CD8-positive, alpha-beta memory T cell (primary cell): ENCODE measurements around the gene TP53I3. TPM values are rescaled to one million over a fixed set of nuclear protein-coding genes. Genes with fewer than 3 reads are reported as not detected.
"Not testable (repeated sequence)": the region's sequence is repeated elsewhere in the genome, so short reads cannot be mapped to it uniquely, and the experiment has no call there.

Experiments
- CTCF ChIA-PET: fragments of 350-600 bp; sonication (Branson Sonifier 250); formaldehyde crosslinking; loops from one replicate; lab custom pipeline; 2021; ENCODE audit warnings: antibody characterized with exemption; lab: Charles Lee
- POLR2A ChIA-PET: fragments of 350-600 bp; sonication (Branson Sonifier 250); formaldehyde crosslinking; loops from one replicate; lab custom pipeline; 2021; ENCODE audit warnings: antibody characterized with exemption; lab: Charles Lee
- DNase-seq, 5 donors: peaks; one replicate each; pipeline versions ENCODE4 v3.0.0 to v3.0.0-alpha.2; 2020 to 2022; ENCODE audit warnings: mixed read lengths in 1 of 5
- H3K27ac ChIP-seq: one replicate; pipeline ENCODE4 v1.7.0; 2013; ENCODE audit warnings: low read depth, mild to moderate bottlenecking, low read length, moderate library complexity
- H3K27me3 ChIP-seq: 2 replicates; pipeline ENCODE4 v1.7.0; 2013; ENCODE audit warnings: low read length, mild to moderate bottlenecking; ENCODE audit not compliant: insufficient read depth, poor library complexity, severe bottlenecking
- H3K36me3 ChIP-seq: 2 replicates; pipeline ENCODE4 v1.7.0; 2013; ENCODE audit warnings: mild to moderate bottlenecking, low read length, moderate library complexity; ENCODE audit not compliant: insufficient read depth
- H3K4me1 ChIP-seq: 2 replicates; pipeline ENCODE4 v1.7.0; 2013; ENCODE audit warnings: mild to moderate bottlenecking, low read length, moderate library complexity; ENCODE audit not compliant: insufficient read depth
- H3K4me3 ChIP-seq: 2 replicates; pipeline ENCODE4 v1.7.0; 2013; ENCODE audit warnings: mild to moderate bottlenecking, low read length
- H3K9me3 ChIP-seq: 2 replicates; pipeline ENCODE4 v1.7.0; 2013; ENCODE audit warnings: mild to moderate bottlenecking, low read length
- H3K27ac Mint-ChIP-seq, 8 donors: one replicate each; pipeline ENCODE4 v1.8.0; 2020 to 2021; ENCODE audit warnings: mixed read lengths in 8 of 8, mild to moderate bottlenecking in 6 of 8, inconsistent platforms in 3 of 8, moderate library complexity in 3 of 8
- H3K27me3 Mint-ChIP-seq, 2 donors: one replicate each; pipeline ENCODE4 v1.8.0; 2020 to 2021; ENCODE audit warnings: mixed read lengths in 2 of 2, mild to moderate bottlenecking in 1 of 2, moderate library complexity in 1 of 2
- H3K36me3 Mint-ChIP-seq, 3 donors: one replicate each; pipeline ENCODE4 v1.8.0; 2020 to 2021; ENCODE audit warnings: mixed read lengths in 3 of 3, inconsistent platforms in 1 of 3, mild to moderate bottlenecking in 1 of 3
- H3K4me1 Mint-ChIP-seq, 3 donors: one replicate each; pipeline ENCODE4 v1.8.0; 2020 to 2021; ENCODE audit warnings: mixed read lengths in 3 of 3, inconsistent platforms in 1 of 3, mild to moderate bottlenecking in 1 of 3
- H3K4me3 Mint-ChIP-seq, 7 donors: one replicate each; pipeline ENCODE4 v1.8.0; 2020 to 2021; ENCODE audit warnings: mixed read lengths in 7 of 7, mild to moderate bottlenecking in 6 of 7, moderate library complexity in 4 of 7, inconsistent platforms in 2 of 7
- H3K9me3 Mint-ChIP-seq, 5 donors: one replicate each; pipeline ENCODE4 v1.8.0; 2020 to 2022; ENCODE audit warnings: mixed read lengths in 5 of 5, mild to moderate bottlenecking in 3 of 5, moderate library complexity in 2 of 5, inconsistent platforms in 1 of 5
- polyA plus RNA-seq: library from polyadenylated mRNA; unstranded; fragments of 300-500 nt; fragmentation: Illumina TruSeq; gene quantifications from one replicate; pipeline ENCODE4 v1.2.3, GENCODE V29; 2021
- total RNA-seq, 2 experiments: library from RNA; stranded (reverse); gene quantifications; one replicate each; pipeline ENCODE4 v1.2.3, GENCODE V29; 2021

TP53I3 gene
- total and polyA plus RNA-seq, 3 experiments from 2014 or later: 3.9 to 4.3 TPM; not detected in 1

DNA sequence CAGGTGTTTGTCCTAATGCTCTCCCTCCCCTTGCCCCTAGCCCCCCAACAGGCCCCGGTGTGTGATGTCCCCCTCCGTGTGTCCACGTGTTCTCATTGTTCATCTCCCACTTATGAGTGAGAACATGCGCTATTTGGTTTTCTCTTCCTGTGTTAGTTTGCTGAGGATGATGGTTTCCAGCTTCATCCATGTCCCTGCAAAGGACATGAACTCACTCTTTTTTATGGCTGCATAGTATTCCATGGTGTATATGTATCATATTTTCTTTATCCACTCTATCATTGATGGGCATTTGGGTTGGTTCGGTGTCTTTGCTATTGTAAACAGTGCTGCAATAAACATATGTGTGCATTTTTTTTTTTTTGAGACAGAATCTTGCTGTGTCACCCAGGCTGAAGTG, 8.6 kb upstream of the TP53I3 start:
- DNase-seq, H3K27me3 Mint-ChIP-seq, H3K9me3 ChIP-seq, POLR2A ChIA-PET, H3K4me1 ChIP-seq, H3K27me3 ChIP-seq, H3K36me3 ChIP-seq, H3K4me3 Mint-ChIP-seq, H3K27ac ChIP-seq, H3K27ac Mint-ChIP-seq, H3K4me1 Mint-ChIP-seq, H3K9me3 Mint-ChIP-seq, H3K4me3 ChIP-seq: not testable (repeated sequence)
- CTCF ChIA-PET: interaction anchor here (1.4 kb wide), 1 partner anchor 9 kb away, joined by 3 read pairs; the partner anchor contains the start of gene TP53I3
- H3K36me3 Mint-ChIP-seq: peaks cover 6 to 34% (median 17%) of the 10 kb centered on the region in 3 donors

DNA sequence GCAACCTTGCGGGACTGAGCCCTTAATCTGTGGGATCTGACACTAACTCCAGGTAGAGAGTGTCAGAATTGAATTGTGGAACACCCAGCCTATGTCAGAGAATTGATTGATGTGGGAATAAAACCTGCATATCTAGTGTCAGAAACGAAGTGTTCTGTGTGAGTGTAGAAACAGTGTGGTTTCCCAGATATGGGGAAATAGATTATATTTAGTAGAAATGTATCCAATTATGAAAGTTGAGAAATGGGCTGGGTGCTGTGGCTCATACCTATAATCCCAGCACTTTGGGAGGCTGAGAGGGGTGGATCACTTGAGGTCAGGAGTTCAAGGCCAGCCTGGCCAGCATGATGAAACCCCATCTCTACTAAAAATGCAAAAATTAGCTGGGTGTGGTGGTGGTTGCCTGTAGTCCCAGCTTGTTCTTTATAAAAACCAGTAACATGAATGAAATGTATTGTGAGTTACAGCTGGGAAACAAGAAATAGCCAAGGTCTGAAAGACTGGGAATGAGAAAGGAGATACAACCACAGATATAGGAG, 4.3 kb upstream of the TP53I3 start:
- CTCF ChIA-PET: no interaction called here
- Histone ChIP-seq H3K4me1 (peaks cover 10% of the 10 kb centered on the region), H3K4me3 (no peak overlapping the region), H3K9me3 (no peaks in the 10 kb centered on the region), H3K36me3 (no peaks in the 10 kb centered on the region), H3K27ac (no peak overlapping the region), H3K27me3 (no peaks in the 10 kb centered on the region)
- H3K4me1 Mint-ChIP-seq: peaks cover 5 to 14% (median 13%) of the 10 kb centered on the region in 3 donors
- no peak overlapping the region for H3K27ac Mint-ChIP-seq
- H3K4me3 Mint-ChIP-seq: no peak overlapping the region
- peaks cover 4 to 20% (median 7%) of the 10 kb centered on the region in 3 donors for H3K36me3 Mint-ChIP-seq
- DNase-seq: no peak
- H3K27me3 Mint-ChIP-seq: peaks cover 0 to 2% of the 10 kb centered on the region in 2 donors
- H3K9me3 Mint-ChIP-seq: no peaks in the 10 kb centered on the region
- POLR2A ChIA-PET: no interaction called here

DNA sequence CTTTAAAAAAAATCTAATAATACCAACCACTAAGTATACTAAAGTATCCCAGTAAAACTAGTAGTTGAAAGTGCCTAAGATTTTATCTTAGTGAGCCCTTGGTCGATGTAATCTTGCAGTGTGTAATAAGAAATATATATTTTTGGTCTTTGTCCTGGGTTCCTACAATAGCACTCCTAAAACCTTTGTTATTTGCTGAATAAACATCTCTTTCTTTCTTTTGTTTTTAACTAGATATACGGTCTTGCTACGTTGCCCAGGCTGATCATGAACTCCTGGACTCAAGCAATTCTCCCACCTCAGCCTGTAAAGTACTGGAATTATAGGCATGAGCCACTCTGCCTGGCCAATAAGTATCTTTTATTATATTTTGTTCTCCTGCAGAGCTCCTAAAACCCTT, 2.4 kb upstream of the TP53I3 start:
- no peak for DNase-seq
- H3K9me3 Mint-ChIP-seq: no peaks in the 10 kb centered on the region
- Histone ChIP-seq H3K27ac (no peak overlapping the region), H3K4me1 (peaks cover 14% of the 10 kb centered on the region), H3K27me3 (no peaks in the 10 kb centered on the region), H3K4me3 (no peak overlapping the region), H3K36me3 (no peaks in the 10 kb centered on the region), H3K9me3 (no peaks in the 10 kb centered on the region)
- POLR2A ChIA-PET: no interaction called here
- H3K27me3 Mint-ChIP-seq: no peaks in the 10 kb centered on the region
- H3K27ac Mint-ChIP-seq: no peak overlapping the region
- peaks cover 3 to 17% (median 4%) of the 10 kb centered on the region in 3 donors for H3K36me3 Mint-ChIP-seq
- no peak overlapping the region for H3K4me3 Mint-ChIP-seq
- H3K4me1 Mint-ChIP-seq: peaks cover 8 to 20% (median 18%) of the 10 kb centered on the region in 3 donors
- CTCF ChIA-PET: interaction anchor here (0.9 kb wide), 1 partner anchor 273 kb away, joined by 3 read pairs; no protein-coding TSS in a partner anchor

DNA sequence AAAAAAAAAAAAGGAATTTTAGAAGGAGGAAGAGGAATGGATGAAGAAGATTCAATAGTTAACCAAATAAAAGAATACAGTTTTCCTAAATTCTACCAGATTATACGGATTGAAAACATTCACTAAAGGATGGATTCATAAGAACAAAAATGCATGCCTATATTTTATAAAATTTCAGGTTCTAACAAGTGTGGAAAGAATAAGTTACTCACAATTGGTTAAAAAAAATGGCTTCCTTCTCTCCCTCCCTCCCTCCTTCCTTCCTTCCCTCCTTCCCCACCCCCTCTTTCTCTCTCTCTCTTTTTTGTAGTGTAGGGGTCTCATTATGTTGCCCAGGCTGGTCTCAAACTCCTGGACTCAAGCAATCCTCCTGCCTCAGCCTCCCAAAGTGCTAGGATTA, 1.6 kb upstream of the TP53I3 start:
- no peaks in the 10 kb centered on the region for H3K27me3 ChIP-seq
- no peaks in the 10 kb centered on the region for H3K36me3 ChIP-seq
- H3K4me3 ChIP-seq: no peak overlapping the region
- H3K9me3 ChIP-seq: no peaks in the 10 kb centered on the region
- CTCF ChIA-PET: no interaction called here
- H3K27ac ChIP-seq: no peak overlapping the region
- Mint-ChIP-seq H3K36me3 (peaks cover 4 to 20% (median 5%) of the 10 kb centered on the region in 3 donors), H3K27ac (no peak overlapping the region), H3K4me3 (peak overlapping the region in 1 of 7 donors; percentile 32), H3K9me3 (no peaks in the 10 kb centered on the region), H3K4me1 (peaks cover 8 to 20% (median 18%) of the 10 kb centered on the region in 3 donors), H3K27me3 (no peaks in the 10 kb centered on the region)
- no peak for DNase-seq
- POLR2A ChIA-PET: no interaction called here
- H3K4me1 ChIP-seq: peaks cover 14% of the 10 kb centered on the region

DNA sequence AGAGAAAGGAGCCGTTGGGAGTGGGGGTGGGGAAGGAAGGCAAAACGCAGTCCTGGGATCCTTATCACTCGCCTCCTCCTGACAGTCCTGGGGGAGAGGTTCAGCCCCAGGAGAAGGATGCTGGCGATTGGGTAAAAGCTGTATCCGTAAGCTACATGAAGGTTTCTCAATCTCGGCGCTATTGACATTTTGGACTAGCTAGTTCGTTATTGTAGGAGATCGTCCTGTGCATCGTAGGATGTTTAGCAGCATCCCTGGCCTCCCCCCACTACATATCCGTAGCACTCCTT, 511 bp upstream of the TP53I3 start:
- Histone ChIP-seq H3K4me1 (peaks cover 14% of the 10 kb centered on the region), H3K36me3 (no peaks in the 10 kb centered on the region), H3K4me3 (peak overlapping the region; percentile 67), H3K9me3 (no peaks in the 10 kb centered on the region), H3K27me3 (no peaks in the 10 kb centered on the region), H3K27ac (peak overlapping the region; percentile 33)
- CTCF ChIA-PET: interaction anchor here (1.1 to 5.2 kb wide), 21 partner anchors 9 to 296 kb away, joined by 3 to 48 read pairs (median 5); partner anchors contain the start of genes ATAD2B, FKBP1B, SF3B6 and WDCP
- Mint-ChIP-seq H3K36me3 (peaks cover 4 to 25% (median 5%) of the 10 kb centered on the region in 3 donors), H3K4me1 (peaks cover 8 to 20% (median 18%) of the 10 kb centered on the region in 3 donors), H3K27me3 (no peaks in the 10 kb centered on the region), H3K9me3 (no peaks in the 10 kb centered on the region), H3K4me3 (peak overlapping the region in 6 of 7 donors; percentile 51 to 88 (median 61)), H3K27ac (peak overlapping the region in 1 of 8 donors; percentile 70)
- DNase-seq: no peak
- POLR2A ChIA-PET: interaction anchor here (2.5 kb wide), 1 partner anchor 158 kb away, joined by 20 read pairs; the partner anchor contains the start of gene ATAD2B

DNA sequence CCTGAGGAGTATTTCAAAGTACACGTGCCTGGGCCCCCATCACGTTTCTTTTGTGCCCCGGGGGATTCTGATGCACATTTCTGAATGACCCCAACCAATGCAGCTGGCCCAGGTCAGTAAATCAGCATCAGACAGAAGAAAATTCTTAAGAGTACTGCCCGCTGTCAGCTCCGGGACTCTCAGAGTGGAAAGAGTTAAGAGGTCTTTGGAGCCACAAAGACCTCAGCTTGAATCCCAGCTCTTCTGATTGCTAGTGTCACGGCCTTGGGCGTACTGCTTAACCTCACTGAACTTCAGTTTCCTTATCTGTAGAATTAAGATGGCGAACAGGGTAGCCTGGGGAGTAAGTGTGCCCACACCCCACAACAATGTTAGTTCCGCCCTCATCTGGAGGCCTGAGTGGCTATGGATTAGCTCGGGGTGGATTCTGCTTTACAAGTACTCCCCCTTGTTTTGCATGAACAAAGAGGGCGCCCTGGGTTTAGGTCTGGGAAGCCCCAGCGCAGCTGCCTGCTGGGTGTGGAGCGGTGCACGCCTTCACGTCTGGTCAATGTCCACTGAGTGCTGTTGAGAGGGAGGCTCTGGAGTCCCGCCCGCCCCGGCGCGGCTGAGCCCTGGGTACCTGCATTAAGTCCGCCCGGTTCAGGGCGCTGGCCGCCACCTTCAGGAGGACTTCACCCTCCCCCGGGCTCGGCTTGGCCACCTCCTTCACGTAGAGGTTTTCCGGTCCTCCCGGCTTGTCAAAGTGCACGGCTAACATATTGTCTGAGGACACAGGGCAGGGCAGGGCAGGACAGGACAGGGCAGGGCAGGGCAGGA, 858 bp downstream of the TP53I3 start:
- Mint-ChIP-seq H3K27ac (peak overlapping the region; percentile 18 to 88 (median 74)), H3K4me1 (peaks cover 8 to 20% (median 18%) of the 10 kb centered on the region in 3 donors), H3K4me3 (peak overlapping the region; percentile 59 to 88 (median 83)), H3K9me3 (no peaks in the 10 kb centered on the region), H3K27me3 (no peaks in the 10 kb centered on the region), H3K36me3 (peaks cover 3 to 28% (median 4%) of the 10 kb centered on the region in 3 donors)
- ChIA-PET POLR2A (interaction anchor here (0.8 to 2.5 kb wide), 3 partner anchors 36 to 259 kb away, joined by 3 to 20 read pairs (median 4); partner anchors contain the start of gene ATAD2B), CTCF (interaction anchor here (0.7 to 5.2 kb wide), 35 partner anchors 8 to 279 kb away, joined by 3 to 48 read pairs (median 4); partner anchors contain the start of genes ATAD2B, FKBP1B, SF3B6 and WDCP)
- Histone ChIP-seq H3K4me3 (peak overlapping the region; percentile 67), H3K36me3 (no peaks in the 10 kb centered on the region), H3K27ac (peak overlapping the region; percentile 34), H3K27me3 (no peaks in the 10 kb centered on the region), H3K9me3 (no peaks in the 10 kb centered on the region), H3K4me1 (peaks cover 14% of the 10 kb centered on the region)
- DNase-seq: peak in 1 of 5 donors; percentile 62

DNA sequence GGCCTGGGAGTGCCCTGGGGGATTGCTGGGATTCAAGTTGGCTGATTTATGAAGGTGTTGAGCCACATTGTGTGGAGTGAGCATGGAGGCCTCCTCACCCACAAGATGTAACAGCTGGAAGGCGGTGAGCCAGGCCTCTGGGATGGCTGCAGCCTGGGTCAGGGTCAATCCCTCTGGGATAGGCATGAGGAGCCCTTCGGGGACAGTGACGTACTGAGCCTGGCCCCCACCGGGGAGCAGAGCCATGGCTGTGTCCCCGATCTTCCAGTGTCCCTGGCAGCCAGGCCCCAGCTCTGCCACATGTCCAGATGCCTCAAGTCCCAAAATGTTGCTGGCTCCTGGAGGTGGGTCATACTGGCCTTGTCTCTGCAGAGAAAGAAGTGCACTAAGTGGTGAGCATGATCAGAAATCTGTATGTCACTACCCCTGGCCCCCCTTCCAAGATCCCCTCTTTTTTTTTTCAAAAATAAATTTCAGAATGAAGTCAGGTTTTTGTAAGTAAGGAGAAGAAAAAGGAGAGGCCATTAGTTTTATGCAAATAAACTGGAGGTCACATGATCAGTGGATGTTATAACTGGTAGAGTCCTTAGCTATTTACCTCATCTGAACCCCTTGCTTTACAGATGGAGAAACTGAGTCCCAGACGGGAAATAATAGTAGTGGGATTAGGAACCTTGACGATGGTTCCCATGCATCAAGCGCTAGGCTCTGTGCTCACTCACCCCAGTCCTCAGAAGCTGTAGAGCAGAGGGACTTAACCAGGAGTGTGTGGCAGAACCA, 1.7 kb downstream of the TP53I3 start:
- no peak for DNase-seq
- peaks cover 8 to 22% (median 21%) of the 10 kb centered on the region in 3 donors for H3K4me1 Mint-ChIP-seq
- peaks cover 3 to 27% (median 4%) of the 10 kb centered on the region in 3 donors for H3K36me3 Mint-ChIP-seq
- Histone ChIP-seq H3K4me3 (no peak overlapping the region), H3K9me3 (no peaks in the 10 kb centered on the region), H3K27me3 (no peaks in the 10 kb centered on the region), H3K36me3 (no peaks in the 10 kb centered on the region), H3K27ac (peak overlapping the region; percentile 34), H3K4me1 (peaks cover 15% of the 10 kb centered on the region)
- H3K27ac Mint-ChIP-seq: peak overlapping the region in 2 of 8 donors; percentile 17 to 87
- ChIA-PET CTCF (interaction anchor here (0.7 to 5.2 kb wide), 18 partner anchors 9 to 262 kb away, joined by 3 to 48 read pairs (median 5); partner anchors contain the start of genes ATAD2B, FKBP1B and WDCP), POLR2A (interaction anchor here (0.8 to 2.5 kb wide), 2 partner anchors 156 to 258 kb away, joined by 3 to 20 read pairs; partner anchors contain the start of gene ATAD2B)
- no peaks in the 10 kb centered on the region for H3K9me3 Mint-ChIP-seq
- H3K27me3 Mint-ChIP-seq: no peaks in the 10 kb centered on the region
- peak overlapping the region in 6 of 7 donors; percentile 8 to 88 (median 71) for H3K4me3 Mint-ChIP-seq
